ENCODE measurements around the gene HFM1. TPM values are rescaled to one million over a fixed set of nuclear protein-coding genes. Genes with fewer than 3 reads are reported as not detected.

The HFM1 gene
- polyA plus RNA-seq, 3 donors: not detected

DNA sequence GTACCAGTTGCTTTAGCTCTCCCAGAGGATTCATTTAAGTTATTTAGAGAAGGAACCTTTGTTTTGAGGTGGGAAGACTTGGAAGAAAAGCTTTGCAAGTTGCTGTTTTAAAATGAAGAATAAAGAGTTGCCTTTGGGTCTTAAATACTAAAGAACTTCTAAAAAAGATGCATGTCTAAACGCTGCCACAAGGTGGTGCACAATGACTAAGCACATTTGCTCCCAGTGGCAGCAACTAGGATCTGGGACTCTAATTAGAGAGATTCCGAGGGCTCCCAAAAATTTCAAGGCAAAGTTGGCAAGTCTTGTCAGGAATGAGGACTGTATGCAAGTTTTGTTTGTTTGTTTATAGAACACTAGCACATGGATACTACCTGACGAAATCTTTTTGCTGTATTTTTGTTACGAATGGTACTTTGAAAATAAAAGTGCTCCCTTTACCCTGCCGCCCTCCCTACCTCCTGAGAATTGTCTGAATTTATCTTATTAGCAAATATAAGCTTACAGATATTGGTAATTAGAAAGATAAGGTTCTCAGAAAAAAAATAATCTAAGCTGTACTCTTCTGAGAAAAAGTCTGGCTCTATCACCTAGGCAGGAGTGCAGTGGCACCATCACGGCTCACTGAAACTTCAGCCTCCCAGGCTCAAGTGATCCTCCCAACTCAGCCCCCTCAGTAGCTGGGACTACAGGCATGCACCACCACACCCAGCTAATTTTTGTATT lies 121.8 kb downstream of the HFM1 start:
- H3K79me2 ChIP-seq (ENCODE audit: insufficient read depth, low read length): no peaks in the 10 kb centered on the region
- no peak overlapping the region for H3K9ac ChIP-seq (ENCODE audit: insufficient read depth, low read length, poor library complexity, severe bottlenecking)
- peak overlapping the region in 3 of 7 donors; percentile 28 to 57 (median 54) for H3K27ac Mint-ChIP-seq
- WGBS (ENCODE audit: insufficient coverage): 14% methylated on average over 2 of the region's 6 CpGs
- peaks cover 0 to 4% of the 10 kb centered on the region in 2 donors for H3K4me1 ChIP-seq (ENCODE audit: control insufficient read depth in 1 of 2, insufficient read depth in 2 of 2, low read length in 2 of 2)
- no peaks in the 10 kb centered on the region for H3K27me3 ChIP-seq (ENCODE audit: control insufficient read depth in 2 of 2, insufficient read depth in 2 of 2, low read length in 2 of 2)
- H3K36me3 Mint-ChIP-seq: no peaks in the 10 kb centered on the region
- H3K4me3 Mint-ChIP-seq: peak overlapping the region in 1 of 2 donors; percentile 37
- H2AFZ ChIP-seq (ENCODE audit: insufficient read depth, low read depth, low read length, poor library complexity, severe bottlenecking): peak overlapping the region; percentile 32
- H3K4me1 Mint-ChIP-seq: peaks cover 9% of the 10 kb centered on the region
- no peaks in the 10 kb centered on the region for H3K9me3 ChIP-seq (replicated peaks in 1 of 2; ENCODE audit: control insufficient read depth in 1 of 2, insufficient read depth in 1 of 2, low read length in 2 of 2)
- H3K36me3 ChIP-seq (replicated peaks in 1 of 2; ENCODE audit: control insufficient read depth in 1 of 2, insufficient read depth in 2 of 2, low read length in 2 of 2): no peaks in the 10 kb centered on the region
- no peaks in the 10 kb centered on the region for H4K20me1 ChIP-seq (ENCODE audit: insufficient read depth, low read length)
- peak overlapping the region; percentile 19 for H3K4me2 ChIP-seq (replicated peaks; ENCODE audit: extremely low read depth, low read length, poor library complexity, severe bottlenecking)
- TF ChIP-seq, protein P1, sequence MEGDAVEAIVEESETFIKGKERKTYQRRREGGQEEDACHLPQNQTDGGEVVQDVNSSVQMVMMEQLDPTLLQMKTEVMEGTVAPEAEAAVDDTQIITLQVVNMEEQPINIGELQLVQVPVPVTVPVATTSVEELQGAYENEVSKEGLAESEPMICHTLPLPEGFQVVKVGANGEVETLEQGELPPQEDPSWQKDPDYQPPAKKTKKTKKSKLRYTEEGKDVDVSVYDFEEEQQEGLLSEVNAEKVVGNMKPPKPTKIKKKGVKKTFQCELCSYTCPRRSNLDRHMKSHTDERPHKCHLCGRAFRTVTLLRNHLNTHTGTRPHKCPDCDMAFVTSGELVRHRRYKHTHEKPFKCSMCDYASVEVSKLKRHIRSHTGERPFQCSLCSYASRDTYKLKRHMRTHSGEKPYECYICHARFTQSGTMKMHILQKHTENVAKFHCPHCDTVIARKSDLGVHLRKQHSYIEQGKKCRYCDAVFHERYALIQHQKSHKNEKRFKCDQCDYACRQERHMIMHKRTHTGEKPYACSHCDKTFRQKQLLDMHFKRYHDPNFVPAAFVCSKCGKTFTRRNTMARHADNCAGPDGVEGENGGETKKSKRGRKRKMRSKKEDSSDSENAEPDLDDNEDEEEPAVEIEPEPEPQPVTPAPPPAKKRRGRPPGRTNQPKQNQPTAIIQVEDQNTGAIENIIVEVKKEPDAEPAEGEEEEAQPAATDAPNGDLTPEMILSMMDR (IDR thresholded peaks at IDR 0.05): peak; percentile 85
- intact Hi-C loops (cut with micrococcal nuclease): loop anchor here (5.0 kb wide), 1 partner anchor 644 kb away; no protein-coding TSS in a partner anchor
- H3K4me3 ChIP-seq (replicated peaks in 1 of 3; ENCODE audit: low read depth in 2 of 3, low read length in 3 of 3): peak overlapping the region in 1 of 3 experiments; percentile 19
- peak; percentile 16 to 39 (median 38) for DNase-seq
- peaks cover 0 to 1% (median 0%) of the 10 kb centered on the region in 3 donors for H3K27me3 Mint-ChIP-seq (ENCODE audit: low read depth in 3 of 3)
- H3K27ac ChIP-seq (ENCODE audit: low read depth in 1 of 2, low read length in 2 of 2): no peak overlapping the region
- no peaks in the 10 kb centered on the region for H3K9me3 Mint-ChIP-seq

DNA sequence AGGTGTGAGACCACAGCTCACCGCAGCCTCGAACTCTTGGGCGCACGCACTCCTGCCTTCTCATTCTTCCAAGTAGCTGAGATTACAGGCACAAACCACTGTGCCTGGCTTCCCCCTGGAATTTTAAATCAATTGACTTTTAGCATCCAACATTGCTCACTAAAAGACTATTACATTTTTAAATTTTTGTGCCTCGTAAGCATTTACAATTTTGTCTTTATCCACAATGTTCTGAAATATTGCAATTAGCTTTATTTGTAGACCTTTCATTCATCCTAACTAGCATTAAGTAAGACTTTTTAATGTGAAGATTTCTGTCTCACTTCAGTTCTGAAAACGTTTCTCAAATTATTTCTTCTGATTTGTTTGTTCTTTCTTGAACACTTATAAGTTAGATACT lies 122.9 kb downstream of the HFM1 start:
- no peak overlapping the region for H2AFZ ChIP-seq (ENCODE audit: insufficient read depth, low read depth, low read length, poor library complexity, severe bottlenecking)
- peaks cover 9% of the 10 kb centered on the region for H3K4me1 Mint-ChIP-seq
- H3K9me3 ChIP-seq (replicated peaks in 1 of 2; ENCODE audit: control insufficient read depth in 1 of 2, insufficient read depth in 1 of 2, low read length in 2 of 2): no peaks in the 10 kb centered on the region
- H4K20me1 ChIP-seq (ENCODE audit: insufficient read depth, low read length): no peaks in the 10 kb centered on the region
- WGBS (ENCODE audit: insufficient coverage): 100% methylated on average over 2 of the region's 6 CpGs
- no peak overlapping the region for H3K4me3 ChIP-seq (replicated peaks in 1 of 3; ENCODE audit: low read depth in 2 of 3, low read length in 3 of 3)
- H3K36me3 ChIP-seq (replicated peaks in 1 of 2; ENCODE audit: control insufficient read depth in 1 of 2, insufficient read depth in 2 of 2, low read length in 2 of 2): no peaks in the 10 kb centered on the region
- no peak overlapping the region for H3K27ac Mint-ChIP-seq
- no peaks in the 10 kb centered on the region for H3K79me2 ChIP-seq (ENCODE audit: insufficient read depth, low read length)
- H3K27me3 ChIP-seq (ENCODE audit: control insufficient read depth in 2 of 2, insufficient read depth in 2 of 2, low read length in 2 of 2): no peaks in the 10 kb centered on the region
- H3K27ac ChIP-seq (ENCODE audit: low read depth in 1 of 2, low read length in 2 of 2): no peak overlapping the region
- intact Hi-C loops (cut with micrococcal nuclease): loop anchor here (5.0 kb wide), 1 partner anchor 646 kb away; no protein-coding TSS in a partner anchor
- no peaks in the 10 kb centered on the region for H3K36me3 Mint-ChIP-seq
- DNase-seq: no peak
- no peaks in the 10 kb centered on the region for H3K9me3 Mint-ChIP-seq
- H3K27me3 Mint-ChIP-seq (ENCODE audit: low read depth in 3 of 3): peaks cover 0 to 1% (median 0%) of the 10 kb centered on the region in 3 donors
- no peak overlapping the region for H3K9ac ChIP-seq (ENCODE audit: insufficient read depth, low read length, poor library complexity, severe bottlenecking)
- TF ChIP-seq, protein P1 (IDR thresholded peaks at IDR 0.05): no peak
- H3K4me2 ChIP-seq (replicated peaks; ENCODE audit: extremely low read depth, low read length, poor library complexity, severe bottlenecking): no peak overlapping the region
- peaks cover 0 to 4% of the 10 kb centered on the region in 2 donors for H3K4me1 ChIP-seq (ENCODE audit: control insufficient read depth in 1 of 2, insufficient read depth in 2 of 2, low read length in 2 of 2)
- no peak overlapping the region for H3K4me3 Mint-ChIP-seq

Data from CD14-positive monocyte (primary cell).